HG02678 (cell line): ENCODE results near the gene IL15.

Source experiments
- ATAC-seq: cut with Tn5 transposase; IDR thresholded peaks from one replicate; pipeline ENCODE4 v1.9.1; 2021; ENCODE audit warnings: mild to moderate bottlenecking, moderate library complexity; ENCODE audit not compliant: unreplicated experiment

Gene IL15

GRCh38 chr4:141761926-141762325 is 125.5 kb downstream of the IL15 start:
- ATAC-seq = no peak

- no peak for ATAC-seq
Observed at GRCh38 chr4:141763374-141763773, 127.0 kb downstream of the IL15 start.

DNA sequence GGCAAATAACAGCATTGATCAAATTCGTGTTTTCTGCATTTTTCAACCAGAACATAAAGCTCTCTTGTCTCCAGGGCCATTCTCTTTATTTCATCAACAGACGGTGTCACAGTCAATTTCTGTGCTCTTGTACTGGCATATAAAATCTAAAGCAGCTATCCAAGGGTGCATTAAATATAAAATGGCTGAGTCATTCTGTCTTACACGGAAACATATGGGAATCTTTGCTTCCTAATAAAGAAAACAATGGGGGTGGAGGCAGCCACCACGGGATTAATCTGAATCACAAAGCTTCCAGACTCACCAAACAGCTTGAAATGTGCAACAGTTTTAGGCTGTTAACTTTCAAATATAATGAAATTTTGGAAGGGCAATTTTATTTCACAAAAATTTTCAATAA is 132.6 kb downstream of the IL15 start:
- no peak for ATAC-seq

DNA sequence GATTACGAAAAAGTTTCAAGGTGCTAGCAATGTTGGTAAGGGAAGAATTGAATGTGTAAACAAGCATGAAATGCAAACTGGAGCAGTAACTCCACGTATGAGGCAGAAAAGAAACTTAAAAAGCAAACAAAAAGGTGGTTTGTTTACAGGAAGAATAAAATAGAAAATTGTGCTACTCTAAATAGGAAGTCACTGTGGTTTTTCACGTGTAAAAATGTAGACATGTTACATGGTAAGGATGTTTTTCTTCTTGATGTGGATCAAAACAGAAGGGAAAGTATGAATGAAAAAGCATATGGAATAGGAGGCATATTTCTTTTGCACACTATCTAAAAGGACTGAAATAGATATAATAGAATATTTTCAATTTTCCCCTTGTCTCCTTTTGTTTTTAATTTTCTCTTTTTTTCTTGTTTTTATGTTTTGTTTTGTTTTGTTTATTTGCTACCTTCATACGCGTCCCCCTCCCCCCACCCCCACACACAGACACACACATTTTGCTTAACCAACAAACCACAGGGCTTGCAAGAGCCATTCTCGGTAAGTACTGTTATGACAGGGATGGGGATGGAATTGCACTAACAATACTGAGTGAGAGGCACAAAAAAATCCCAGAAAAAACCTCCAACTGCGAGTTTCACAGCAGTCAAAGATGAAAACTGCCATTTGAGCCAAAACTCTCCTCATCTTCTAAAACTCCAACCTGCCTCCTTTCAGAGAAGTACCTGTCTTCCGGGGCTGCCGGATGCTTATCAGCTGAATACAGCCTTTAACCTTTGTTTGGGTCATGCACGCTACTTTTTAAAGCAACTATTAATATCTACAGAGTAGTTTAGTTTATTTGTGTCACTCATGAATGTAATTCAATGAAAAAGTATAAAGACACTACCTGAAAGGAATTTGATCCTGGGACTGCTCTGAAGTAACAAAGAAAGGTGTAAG is 135.8 kb downstream of the IL15 start:
- ATAC-seq = no peak

GRCh38 chr4:141772838-141773237 is 136.5 kb downstream of the IL15 start:
- ATAC-seq = no peak

DNA sequence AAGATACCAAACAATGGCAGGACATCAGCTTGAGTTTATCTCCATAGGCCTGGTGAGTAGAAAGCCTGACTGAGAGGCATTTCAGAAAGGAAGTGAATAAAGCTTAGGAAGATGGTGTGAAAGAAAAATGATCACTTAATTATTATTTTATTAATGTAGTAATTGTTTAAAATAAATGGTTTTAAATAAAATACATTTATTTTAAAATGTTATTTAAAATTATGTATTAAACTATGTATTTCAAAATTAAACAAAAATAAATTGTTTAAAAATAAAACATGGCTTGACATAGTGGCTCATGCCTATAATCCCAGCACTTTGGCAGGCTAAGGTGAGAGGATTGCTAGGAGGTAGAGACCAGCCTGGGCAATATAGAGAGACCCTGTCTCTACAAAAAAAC is 145.8 kb downstream of the IL15 start:
- ATAC-seq = no peak
